PC-3 (cell line): Measurements from ENCODE around the gene MREG. TPM values are rescaled to one million over a fixed set of nuclear protein-coding genes. Genes with fewer than 3 reads are reported as not detected.

Source experiments
- ATAC-seq: fragments of 200-7000 bp; cut with Tn5 transposase; 2 replicates; pipeline ENCODE4 v1.9.1; 2020; ENCODE audit warnings: mild to moderate bottlenecking, moderate library complexity
- BruUV-seq: library from RNA; stranded (reverse); fragments of 400-500 nt; replicated peaks from 2 replicates; lab custom pipeline; 2021; lab: Mats Ljungman, UMichigan
- CTCF ChIA-PET: fragments of 300-600 bp; sonication (Branson Sonifier 250); formaldehyde crosslinking; loops from one replicate; lab custom pipeline; 2022; ENCODE audit warnings: antibody characterized with exemption; lab: Charles Lee
- POLR2A ChIA-PET: fragments of 300-600 bp; sonication (Branson Sonifier 250); formaldehyde crosslinking; loops from one replicate; lab custom pipeline; 2022; ENCODE audit warnings: antibody characterized with exemption; ENCODE audit not compliant: unreplicated experiment; lab: Charles Lee
- DNase-seq: peaks from one replicate; pipeline ENCODE4 v3.0.0-alpha.2; 2015
- H2AFZ ChIP-seq: fragments of 300-600 bp; sonication (generic); 2 replicates; pipeline ENCODE4 v1.6.0; 2016; ENCODE audit warnings: antibody characterized with exemption, low read length
- H3F3A ChIP-seq: fragments of 300-600 bp; sonication (generic); one replicate; pipeline ENCODE4 v1.6.0; 2017; ENCODE audit warnings: antibody characterized with exemption, low read length, control low read depth, mild to moderate bottlenecking; ENCODE audit not compliant: unreplicated experiment
- H3K27ac ChIP-seq: fragments of 300-600 bp; sonication (generic); 2 replicates; pipeline ENCODE4 v1.5.1; 2016; ENCODE audit warnings: mild to moderate bottlenecking, low read length
- H3K27me3 ChIP-seq: fragments of 300-600 bp; sonication (generic); 2 replicates; pipeline ENCODE4 v1.6.1; 2016; ENCODE audit warnings: low read length, mixed read lengths
- H3K36me3 ChIP-seq: fragments of 300-600 bp; sonication (generic); 2 replicates; pipeline ENCODE4 v1.6.1; 2016; ENCODE audit warnings: low read depth, mixed run types, low read length, mixed read lengths
- H3K4me1 ChIP-seq: fragments of 300-600 bp; sonication (generic); 2 replicates; pipeline ENCODE4 v1.5.1; 2016; ENCODE audit warnings: low read length; ENCODE audit not compliant: insufficient read depth
- H3K4me2 ChIP-seq: fragments of 300-600 bp; sonication (generic); 2 replicates; pipeline ENCODE4 v1.6.0; 2016; ENCODE audit warnings: low read length
- H3K4me3 ChIP-seq: fragments of 300-600 bp; sonication (generic); 2 replicates; pipeline ENCODE4 v1.5.1; 2016; ENCODE audit warnings: mild to moderate bottlenecking, low read length, mixed read lengths
- H3K79me2 ChIP-seq: fragments of 300-600 bp; sonication (generic); 2 replicates; pipeline ENCODE4 v1.6.1; 2017; ENCODE audit warnings: low read length, mixed read lengths
- H3K9ac ChIP-seq: fragments of 300-600 bp; sonication (generic); 2 replicates; pipeline ENCODE4 v1.6.0; 2016; ENCODE audit warnings: mild to moderate bottlenecking, low read length
- H3K9me2 ChIP-seq: fragments of 300-600 bp; sonication (generic); replicated peaks from 2 replicates; pipeline ENCODE4 v1.6.1; 2016; ENCODE audit warnings: mixed run types, low read length, mixed read lengths
- H3K9me3 ChIP-seq: fragments of 300-600 bp; sonication (generic); 2 replicates; pipeline ENCODE4 v1.6.1; 2016; ENCODE audit warnings: low read length, mixed read lengths
- H4K20me1 ChIP-seq: fragments of 300-600 bp; sonication (generic); 2 replicates; pipeline ENCODE4 v1.6.1; 2016; ENCODE audit warnings: low read length, mixed read lengths
- EZH2 ChIP-seq: fragments of 300-600 bp; sonication (generic); IDR thresholded peaks from one replicate; pipeline ENCODE4 v1.6.1; 2017; ENCODE audit warnings: antibody characterized with exemption, mild to moderate bottlenecking, low read length; ENCODE audit not compliant: unreplicated experiment
- EZH2phosphoT487 ChIP-seq: fragments of 300-600 bp; sonication (generic); IDR thresholded peaks from 2 replicates; pipeline ENCODE4 v1.6.1; 2018; ENCODE audit warnings: mild to moderate bottlenecking, antibody characterized with exemption, low read length, borderline replicate concordance
- intact Hi-C: fragments of 100-400 bp; cut with micrococcal nuclease; formaldehyde crosslinking; loops from 2 replicates; pipeline ENCODE4 v1.9.0; 2023
- total RNA-seq: library from RNA; depleted of rRNA; stranded (reverse); fragments of >200 nt; gene quantifications from 2 replicates; pipeline ENCODE4 v1.2.3, GENCODE V29; 2014
- TF ChIP-seq, protein P1 (sequence below): fragments of 300-600 bp; sonication (generic); conservative IDR thresholded peaks from 2 replicates; pipeline ENCODE4 v1.5.1; 2017; ENCODE audit warnings: antibody characterized with exemption, low read depth, mild to moderate bottlenecking, low read length

The MREG gene
- total RNA-seq, 1 experiment from 2014 or later: 24.4 TPM

DNA sequence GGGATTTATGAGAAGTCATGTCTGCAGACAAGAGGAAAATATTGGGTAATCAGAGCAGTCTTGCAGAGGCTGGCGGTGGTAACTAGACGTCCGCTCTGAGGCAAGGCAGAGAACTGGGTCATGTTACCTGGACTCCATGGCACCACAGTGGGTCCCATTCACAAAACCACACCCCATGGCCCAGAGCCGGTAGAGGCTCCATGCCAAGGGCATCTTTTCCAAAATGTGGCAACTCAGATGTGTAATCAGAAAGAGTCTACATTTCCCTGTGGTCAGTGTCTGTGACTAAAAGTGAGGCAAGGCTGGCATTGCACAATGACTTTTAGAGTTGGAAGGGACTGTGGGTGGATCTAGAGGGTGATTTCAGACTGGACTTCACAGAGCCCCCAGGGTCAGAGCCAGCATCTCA, 113.1 kb downstream of the MREG start:
- H3K9me3 ChIP-seq: no peaks in the 10 kb centered on the region
- peak; percentile 86 for DNase-seq
- H3K27me3 ChIP-seq: no peaks in the 10 kb centered on the region
- peaks cover 24% of the 10 kb centered on the region; the same call in 1 of the 2 replicates for H3K4me1 ChIP-seq
- no peak overlapping the region for H3K9ac ChIP-seq
- TF ChIP-seq EZH2: no peak
- no peak for TF ChIP-seq EZH2phosphoT487
- TF ChIP-seq, protein P1, sequence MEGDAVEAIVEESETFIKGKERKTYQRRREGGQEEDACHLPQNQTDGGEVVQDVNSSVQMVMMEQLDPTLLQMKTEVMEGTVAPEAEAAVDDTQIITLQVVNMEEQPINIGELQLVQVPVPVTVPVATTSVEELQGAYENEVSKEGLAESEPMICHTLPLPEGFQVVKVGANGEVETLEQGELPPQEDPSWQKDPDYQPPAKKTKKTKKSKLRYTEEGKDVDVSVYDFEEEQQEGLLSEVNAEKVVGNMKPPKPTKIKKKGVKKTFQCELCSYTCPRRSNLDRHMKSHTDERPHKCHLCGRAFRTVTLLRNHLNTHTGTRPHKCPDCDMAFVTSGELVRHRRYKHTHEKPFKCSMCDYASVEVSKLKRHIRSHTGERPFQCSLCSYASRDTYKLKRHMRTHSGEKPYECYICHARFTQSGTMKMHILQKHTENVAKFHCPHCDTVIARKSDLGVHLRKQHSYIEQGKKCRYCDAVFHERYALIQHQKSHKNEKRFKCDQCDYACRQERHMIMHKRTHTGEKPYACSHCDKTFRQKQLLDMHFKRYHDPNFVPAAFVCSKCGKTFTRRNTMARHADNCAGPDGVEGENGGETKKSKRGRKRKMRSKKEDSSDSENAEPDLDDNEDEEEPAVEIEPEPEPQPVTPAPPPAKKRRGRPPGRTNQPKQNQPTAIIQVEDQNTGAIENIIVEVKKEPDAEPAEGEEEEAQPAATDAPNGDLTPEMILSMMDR: no peak
- BruUV-seq: no TSS peak
- ATAC-seq: no peak
- H2AFZ ChIP-seq: no peak overlapping the region
- H3K4me2 ChIP-seq: 0 out of 2 replicates have a peak overlapping the region, but pooled peaks have one; percentile 7
- intact Hi-C loops: no loop called here
- peak overlapping the region; percentile 26; the same call in 1 of the 2 replicates for H3K27ac ChIP-seq
- no peaks in the 10 kb centered on the region for H4K20me1 ChIP-seq
- no peaks in the 10 kb centered on the region for H3K79me2 ChIP-seq
- ChIA-PET POLR2A (no interaction called here), CTCF (no interaction called here)
- no peaks in the 10 kb centered on the region for H3K9me2 ChIP-seq
- H3F3A ChIP-seq: no peaks in the 10 kb centered on the region
- no peak overlapping the region for H3K4me3 ChIP-seq
- no peaks in the 10 kb centered on the region for H3K36me3 ChIP-seq

DNA sequence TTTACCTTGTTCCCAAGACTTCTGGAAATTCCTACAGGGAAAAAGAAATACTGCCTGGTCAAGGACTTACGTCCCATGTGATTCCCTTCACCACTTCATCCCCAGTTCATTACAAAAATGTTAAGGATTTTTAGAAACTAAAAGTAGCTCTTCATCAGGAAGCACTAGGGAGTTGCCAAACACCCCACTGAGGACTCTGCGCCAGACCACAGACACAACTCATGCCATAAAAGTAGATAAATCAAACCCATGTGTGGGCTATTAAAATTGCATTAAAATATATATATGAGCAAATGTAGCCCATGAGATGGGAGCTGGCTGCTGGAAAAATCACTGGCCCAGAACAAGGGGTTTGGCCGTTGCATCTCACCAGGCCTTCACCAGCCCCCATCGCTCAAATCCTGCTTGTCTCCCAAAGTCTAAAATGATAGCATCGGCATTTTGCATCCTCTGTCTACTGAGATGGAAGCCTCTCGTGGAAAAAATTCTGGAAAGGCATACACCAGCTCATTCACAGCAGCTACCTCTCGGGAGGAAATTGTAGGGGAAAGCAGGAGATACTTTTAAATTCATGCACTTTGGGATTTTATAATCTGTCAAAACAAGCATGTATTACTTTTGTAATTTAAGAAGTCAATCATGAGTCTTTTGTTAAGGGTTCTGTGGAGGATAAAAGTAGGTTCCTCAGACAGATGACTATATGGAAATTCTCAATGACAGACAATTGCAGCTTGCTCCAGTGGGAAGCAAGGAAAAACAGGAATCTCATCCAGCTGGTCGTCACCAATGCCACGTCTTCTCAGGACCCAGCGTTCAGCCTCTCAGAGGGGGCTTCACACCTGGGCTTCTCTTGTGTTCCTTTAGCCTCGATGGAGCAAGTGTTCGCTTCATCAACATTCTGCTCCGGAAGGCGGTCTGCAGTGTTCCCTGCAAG, 113.9 kb downstream of the MREG start:
- Histone ChIP-seq H3K4me1 (peaks cover 23% of the 10 kb centered on the region; the same call in 1 of the 2 replicates), H3K9ac (no peak overlapping the region), H3F3A (no peaks in the 10 kb centered on the region), H3K79me2 (no peaks in the 10 kb centered on the region), H3K27me3 (no peaks in the 10 kb centered on the region), H3K27ac (peak overlapping the region; percentile 26; the same call in 1 of the 2 replicates), H4K20me1 (no peaks in the 10 kb centered on the region), H2AFZ (no peak overlapping the region), H3K4me3 (no peak overlapping the region), H3K9me2 (no peaks in the 10 kb centered on the region), H3K36me3 (no peaks in the 10 kb centered on the region), H3K9me3 (no peaks in the 10 kb centered on the region), H3K4me2 (0 out of 2 replicates have a peak overlapping the region, but pooled peaks have one; percentile 7)
- BruUV-seq: no TSS peak
- CTCF ChIA-PET: no interaction called here
- DNase-seq (no peak), ATAC-seq (no peak)
- POLR2A ChIA-PET: no interaction called here
- intact Hi-C loops: no loop called here
- TF ChIP-seq EZH2phosphoT487: no peak
- no peak for TF ChIP-seq EZH2
- TF ChIP-seq, protein P1: no peak
